Chondrocyte (in vitro differentiated cells): ENCODE measurements around the gene NUP50. TPM values are rescaled to one million over a fixed set of nuclear protein-coding genes. Genes with fewer than 3 reads are reported as not detected.

Experiments used
- DNase-seq: peaks from one replicate; pipeline ENCODE4 v3.0.0; 2021; ENCODE audit warnings: mixed read lengths, low spot score
- H3K27ac Mint-ChIP-seq: one replicate; pipeline ENCODE4 v1.8.0; 2021; ENCODE audit warnings: mild to moderate bottlenecking, moderate library complexity, mixed read lengths; ENCODE audit not compliant: unreplicated experiment
- H3K27me3 Mint-ChIP-seq: 2 replicates; pipeline ENCODE4 v1.8.0; 2021; ENCODE audit warnings: low read depth, mixed read lengths
- H3K36me3 Mint-ChIP-seq: 2 replicates; pipeline ENCODE4 v1.8.0; 2021; ENCODE audit warnings: low read depth, mixed read lengths
- H3K4me1 Mint-ChIP-seq: 2 replicates; pipeline ENCODE4 v1.8.0; 2021; ENCODE audit warnings: low read depth, mild to moderate bottlenecking, mixed read lengths
- H3K4me3 Mint-ChIP-seq: one replicate; pipeline ENCODE4 v1.8.0; 2021; ENCODE audit warnings: mild to moderate bottlenecking, moderate library complexity, mixed read lengths; ENCODE audit not compliant: unreplicated experiment
- H3K9me3 Mint-ChIP-seq: 2 replicates; pipeline ENCODE4 v1.8.0; 2021; ENCODE audit warnings: low read depth, mixed read lengths
- CTCF ChIP-seq: fragments of 200-600 bp; sonication (generic); IDR thresholded peaks from 2 replicates; pipeline ENCODE4 v1.5.0; 2021; ENCODE audit warnings: antibody characterized with exemption, mild to moderate bottlenecking, moderate library complexity
- total RNA-seq: library from RNA; stranded (reverse); gene quantifications from 3 replicates; pipeline ENCODE4 v1.2.1, GENCODE V29; 2021

Gene NUP50
- total RNA-seq, 1 donor from 2014 or later, result 44.1 TPM

DNA sequence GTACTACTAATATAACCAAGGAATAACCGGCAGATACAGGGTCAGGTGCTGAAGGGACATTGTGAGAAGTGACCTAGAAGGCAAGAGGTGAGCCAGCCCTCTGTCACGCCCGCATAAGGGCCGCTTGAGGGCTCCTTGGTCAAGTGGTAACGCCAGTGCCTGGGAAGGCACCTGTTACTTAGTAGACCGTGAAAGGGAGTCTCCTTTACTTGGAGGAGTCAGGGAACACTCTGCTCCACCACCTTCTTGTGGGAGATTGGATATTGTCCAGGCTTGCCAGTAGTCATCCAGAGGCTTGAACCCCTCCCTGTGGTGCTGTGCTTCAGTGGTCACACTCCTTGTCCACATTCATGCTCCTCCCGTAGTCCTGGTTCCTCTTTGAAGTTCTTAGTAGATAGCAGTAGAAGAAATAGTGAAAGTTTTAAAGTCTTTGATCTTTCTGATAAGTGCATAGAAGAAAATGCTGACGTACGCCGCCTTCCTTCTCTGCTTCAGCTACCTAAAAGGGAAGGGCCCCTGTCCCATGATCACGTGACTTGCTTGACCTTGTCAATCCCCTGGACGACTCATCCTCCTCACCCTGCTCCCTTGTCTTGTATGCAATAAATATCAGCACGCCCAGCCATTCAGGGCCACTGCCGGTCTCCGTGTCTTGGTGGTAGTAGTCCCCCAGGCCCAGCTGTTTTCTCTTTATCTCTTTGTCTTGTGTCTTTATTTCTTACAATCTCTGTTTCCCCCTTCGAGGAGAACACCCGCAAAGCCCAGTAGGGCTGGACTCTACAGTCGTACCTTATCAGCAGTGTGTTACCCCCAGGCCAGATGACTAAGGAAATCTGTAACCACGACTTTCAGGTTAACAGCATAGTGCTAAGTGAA lies 6.1 kb downstream of the NUP50 start:
- H3K4me1 Mint-ChIP-seq, result peaks cover 14% of the 10 kb centered on the region
- H3K27me3 Mint-ChIP-seq, result no peaks in the 10 kb centered on the region
- H3K36me3 Mint-ChIP-seq, result peaks cover 33% of the 10 kb centered on the region
- no peaks in the 10 kb centered on the region for H3K9me3 Mint-ChIP-seq
- H3K4me3 Mint-ChIP-seq, result no peak overlapping the region
- no peak for DNase-seq
- no peak for TF ChIP-seq CTCF
- H3K27ac Mint-ChIP-seq, result no peak overlapping the region

- no peak for DNase-seq
- TF ChIP-seq CTCF, result no peak
- Mint-ChIP-seq H3K36me3 (peaks cover 40% of the 10 kb centered on the region), H3K4me1 (no peaks in the 10 kb centered on the region), H3K27me3 (no peaks in the 10 kb centered on the region), H3K27ac (no peak overlapping the region), H3K4me3 (no peak overlapping the region), H3K9me3 (no peaks in the 10 kb centered on the region)
Measured at GRCh38 chr22:45171830-45172229, 8.1 kb downstream of the NUP50 start.

GRCh38 chr22:45172881-45173585 lies 9.3 kb downstream of the NUP50 start:
- no peak for TF ChIP-seq CTCF
- no peak overlapping the region for H3K4me3 Mint-ChIP-seq
- H3K9me3 Mint-ChIP-seq, result no peaks in the 10 kb centered on the region
- DNase-seq, result no peak
- H3K36me3 Mint-ChIP-seq, result peaks cover 42% of the 10 kb centered on the region
- H3K27me3 Mint-ChIP-seq, result no peaks in the 10 kb centered on the region
- no peaks in the 10 kb centered on the region for H3K4me1 Mint-ChIP-seq
- no peak overlapping the region for H3K27ac Mint-ChIP-seq

DNA sequence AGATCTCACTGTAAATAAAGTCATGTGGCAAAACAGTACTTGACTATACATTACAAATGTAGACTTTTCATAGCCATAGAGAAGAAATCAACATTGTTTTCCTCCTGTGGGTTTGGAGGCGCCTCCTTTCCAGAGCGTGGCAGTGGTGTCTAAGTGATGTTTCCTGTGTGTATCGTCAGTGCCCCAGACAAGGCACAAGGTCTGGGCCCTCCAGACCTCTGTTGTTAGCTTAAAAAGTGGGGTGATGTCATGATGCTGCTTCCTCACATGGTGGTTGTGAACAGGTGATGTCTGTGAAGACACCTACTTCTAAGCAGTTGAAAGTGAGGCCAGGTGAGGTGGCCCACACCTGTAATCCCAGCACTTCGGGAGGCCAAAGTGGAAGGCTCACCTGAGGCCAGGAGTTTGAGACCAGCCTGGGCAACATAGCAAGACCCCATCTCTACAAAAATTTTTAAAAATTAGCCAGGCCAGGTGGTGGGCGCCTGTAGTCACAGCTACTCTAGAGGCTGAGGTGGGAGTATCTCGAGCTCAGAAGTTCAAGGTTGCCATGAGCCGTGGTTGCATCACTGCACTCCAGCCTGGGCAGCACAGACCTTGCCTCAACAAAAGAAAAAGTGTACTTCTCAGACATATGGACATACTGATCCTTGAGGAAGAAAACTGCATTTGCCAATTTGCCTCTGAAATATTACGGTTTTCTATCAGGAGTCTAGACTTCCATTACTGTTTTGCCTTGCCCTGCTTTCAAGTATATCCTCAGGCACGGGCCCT lies 15.7 kb downstream of the NUP50 start:
- no peak overlapping the region for H3K27ac Mint-ChIP-seq
- no peaks in the 10 kb centered on the region for H3K9me3 Mint-ChIP-seq
- peaks cover 24% of the 10 kb centered on the region for H3K36me3 Mint-ChIP-seq
- DNase-seq, result no peak
- no peak overlapping the region for H3K4me3 Mint-ChIP-seq
- no peak for TF ChIP-seq CTCF
- no peaks in the 10 kb centered on the region for H3K27me3 Mint-ChIP-seq
- peaks cover 15% of the 10 kb centered on the region for H3K4me1 Mint-ChIP-seq

GRCh38 chr22:45180146-45180679 lies 16.5 kb downstream of the NUP50 start:
- no peak for TF ChIP-seq CTCF
- peaks cover 15% of the 10 kb centered on the region for H3K4me1 Mint-ChIP-seq
- no peaks in the 10 kb centered on the region for H3K9me3 Mint-ChIP-seq
- H3K4me3 Mint-ChIP-seq, result no peak overlapping the region
- no peak overlapping the region for H3K27ac Mint-ChIP-seq
- no peaks in the 10 kb centered on the region for H3K27me3 Mint-ChIP-seq
- DNase-seq, result no peak
- peaks cover 30% of the 10 kb centered on the region for H3K36me3 Mint-ChIP-seq
